Left colon (tissue), 2 donors: Measurements from ENCODE around the gene FAT2. TPM values are rescaled to one million over a fixed set of nuclear protein-coding genes. Genes with fewer than 3 reads are reported as not detected.

Experiments used
- ATAC-seq: fragments of 200-7000 bp; cut with Tn5 transposase; one replicate; pipeline ENCODE4 v1.9.1; 2020; ENCODE audit warnings: mild to moderate bottlenecking, moderate library complexity
- DNase-seq, 2 donors: peaks; one replicate each; pipeline ENCODE4 v3.0.0-alpha.2; 2020
- intact Hi-C, 2 donors: fragments of 100-400 bp; cut with DNase I in 1 of 2; cut with micrococcal nuclease in 1 of 2; formaldehyde crosslinking; loops; one replicate each; pipeline versions ENCODE4 v1.11.2 to v1.14.0; 2022; cut with DNase I, micrococcal nuclease
- total RNA-seq, 2 donors: library from RNA; stranded (reverse); fragmentation: NEBNext Ultra II Directional; extraction: Animal tissue kit (Norgen Biotek cat#: 25700); gene quantifications; one replicate each; pipeline ENCODE4 v1.2.1, GENCODE V29; 2021
- donor health status: DM: no; HTN: no; CAD: no.
- donor health status: DM: yes; HTN: yes; CAD: no.

FAT2 gene
- total RNA-seq, 2 donors from 2014 or later: not detected

GRCh38 chr5:151568036-151568435, 23.1 kb downstream of the FAT2 start:
- intact Hi-C loops: no loop called here
- no peak for ATAC-seq

DNA sequence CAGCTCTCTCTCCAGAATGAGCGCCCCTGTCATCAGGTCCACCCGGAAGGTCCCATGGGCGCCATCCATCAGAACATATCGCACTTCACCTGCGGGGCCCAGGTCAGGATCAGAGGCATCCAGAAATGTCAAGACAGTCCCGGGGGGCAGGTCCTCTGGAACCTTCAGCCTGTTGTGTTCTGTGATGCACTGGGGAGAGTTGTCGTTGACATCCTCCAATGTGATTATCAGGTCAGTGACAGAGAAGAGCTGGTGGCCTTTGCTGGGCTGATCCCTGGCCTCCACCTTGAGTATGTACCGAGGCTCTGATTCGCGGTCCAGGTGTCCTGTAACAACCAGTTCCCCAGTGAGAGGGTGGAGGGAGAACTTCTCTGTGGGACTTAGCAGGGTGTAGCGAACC, 25.2 kb downstream of the FAT2 start:
- intact Hi-C loops: no loop called here
- DNase-seq: no peak
- ATAC-seq: no peak

More at GRCh38 chr5:151568036-151568435, 23.1 kb downstream of the FAT2 start:
- no peak for DNase-seq

- ATAC-seq: no peak
- intact Hi-C loops: no loop called here
- no peak for DNase-seq
Measured at GRCh38 chr5:151562019-151562707, 29.0 kb downstream of the FAT2 start.

DNA sequence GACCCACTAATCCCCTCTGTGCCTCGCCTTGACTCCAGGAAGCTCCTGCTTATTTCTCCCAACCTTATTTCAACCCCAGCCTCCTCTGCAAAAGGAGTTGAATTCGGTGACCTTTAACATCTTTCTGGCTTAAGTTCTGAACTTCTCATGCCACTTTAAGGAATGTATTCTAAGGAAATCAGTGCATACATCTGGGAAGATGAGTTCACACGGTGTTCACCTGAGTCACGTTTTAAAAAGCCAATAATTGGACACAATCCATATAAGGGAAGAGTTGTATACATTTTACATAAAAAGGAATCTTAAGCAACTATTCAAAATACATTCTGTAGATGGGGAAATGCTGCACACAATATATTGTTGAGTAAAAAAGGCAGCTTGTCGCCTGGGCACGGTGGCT, 33.2 kb downstream of the FAT2 start:
- no peak for ATAC-seq
- intact Hi-C loops: no loop called here
- DNase-seq: no peak

DNA sequence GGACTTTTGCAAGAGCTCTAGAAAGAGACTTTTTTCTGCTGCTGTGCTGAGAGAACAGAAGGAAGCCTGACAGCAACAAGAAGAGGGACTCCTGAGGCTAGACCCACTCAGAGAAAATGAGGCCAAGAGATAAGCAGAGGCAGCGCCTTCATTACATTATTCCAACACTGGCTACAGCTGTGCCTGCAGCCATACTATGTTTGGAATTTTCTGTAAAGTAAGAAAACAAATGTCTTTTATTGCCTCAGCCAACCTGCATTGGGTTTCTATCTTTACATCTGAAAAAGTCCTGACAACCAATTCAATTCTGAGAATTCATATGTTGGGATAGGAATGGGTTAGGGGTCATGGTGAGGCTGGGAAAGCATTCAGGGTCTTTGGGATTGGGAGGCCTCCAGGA, 33.7 kb downstream of the FAT2 start:
- ATAC-seq: no peak
- intact Hi-C loops: no loop called here
- no peak for DNase-seq

GRCh38 chr5:151556806-151557205, 34.3 kb downstream of the FAT2 start:
- DNase-seq (no peak), ATAC-seq (no peak)
- intact Hi-C loops: no loop called here

GRCh38 chr5:151555760-151556576, 35.2 kb downstream of the FAT2 start:
- no peak for ATAC-seq
- DNase-seq: no peak
- intact Hi-C loops: no loop called here

DNA sequence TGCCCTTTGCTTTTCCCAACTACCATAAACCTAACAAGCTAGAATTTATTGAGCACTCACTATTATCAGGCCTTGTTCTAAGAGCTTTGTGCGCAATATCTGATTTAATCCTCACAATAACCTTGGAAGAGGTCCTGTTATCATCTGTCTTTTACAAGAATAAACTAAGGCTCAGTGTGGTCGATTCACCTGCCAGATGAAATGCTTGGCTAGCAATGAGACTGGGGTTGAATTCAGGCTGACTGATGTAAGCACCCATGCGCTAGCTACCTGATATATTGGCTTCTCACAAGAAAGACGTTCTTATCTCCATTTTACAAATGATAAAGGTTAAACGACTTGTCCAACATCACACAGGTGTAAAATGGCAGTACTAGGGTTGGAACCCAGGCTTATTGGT, 37.4 kb downstream of the FAT2 start:
- intact Hi-C loops: no loop called here
- ATAC-seq (no peak), DNase-seq (no peak)

DNA sequence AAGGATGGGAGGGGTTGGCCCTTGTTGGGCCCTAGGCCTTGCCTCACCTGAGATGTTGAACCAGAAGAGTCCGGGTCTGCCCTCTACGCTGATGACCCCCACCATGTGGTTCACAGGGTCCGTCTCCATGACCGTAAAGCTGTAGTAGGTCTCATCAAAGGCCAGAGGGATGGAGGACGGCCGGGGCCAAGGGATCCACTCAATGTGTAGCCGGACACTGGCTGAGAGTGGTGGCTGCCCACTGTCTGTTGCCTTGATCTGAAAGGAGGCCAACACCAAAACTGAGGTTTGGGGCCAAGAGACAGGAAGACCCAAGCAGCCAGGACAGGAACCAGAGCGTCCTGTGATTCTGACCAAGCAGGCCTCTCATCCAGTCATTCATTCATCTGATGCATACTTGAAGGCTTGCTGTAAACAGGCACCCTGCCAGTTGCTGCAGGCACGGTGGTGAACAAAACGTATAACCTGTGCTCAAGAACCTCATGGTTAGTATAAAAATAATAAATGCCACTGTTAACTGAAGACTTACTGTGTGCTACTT, 37.9 kb downstream of the FAT2 start:
- intact Hi-C loops: no loop called here
- ATAC-seq: no peak
- no peak for DNase-seq

DNA sequence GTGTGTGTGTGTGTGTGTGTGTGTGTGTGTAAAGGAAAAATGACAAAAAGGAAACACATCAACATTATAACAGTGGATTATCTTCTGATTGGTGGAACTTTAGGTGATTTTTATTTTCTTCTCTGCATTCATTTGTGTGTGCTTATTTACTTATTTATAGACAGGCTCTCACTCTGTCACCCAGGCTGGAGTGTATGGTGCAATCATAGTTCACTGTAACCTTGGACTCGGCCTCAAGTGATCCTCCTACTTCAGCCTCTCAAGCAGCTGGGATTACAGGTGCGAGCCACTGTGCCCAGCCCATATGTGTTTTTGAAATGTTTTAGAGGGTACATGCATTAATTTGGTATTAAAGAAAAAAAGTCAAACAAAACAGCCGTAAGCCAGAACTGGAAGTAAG, 39.1 kb downstream of the FAT2 start:
- no peak for ATAC-seq
- intact Hi-C loops: no loop called here
- DNase-seq: no peak

DNA sequence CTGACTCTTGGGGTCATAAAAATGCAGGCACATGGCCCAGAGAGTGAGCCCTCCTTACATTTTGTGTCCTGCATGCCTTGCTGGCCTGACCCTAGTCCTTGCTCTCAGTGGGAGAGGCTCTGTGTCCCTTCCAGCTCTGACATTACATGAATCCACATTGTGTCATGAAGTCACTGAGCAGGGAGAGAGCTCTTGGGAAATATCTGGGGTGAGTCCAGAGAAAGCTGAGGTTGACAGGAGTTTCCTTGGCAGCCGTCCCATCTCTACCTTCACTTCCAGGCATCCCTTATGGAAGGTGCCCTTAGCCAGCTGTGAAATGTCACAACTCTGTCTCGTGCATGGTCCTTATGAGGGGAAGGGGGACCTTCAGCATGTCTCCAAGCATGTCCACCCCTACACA, 41.0 kb downstream of the FAT2 start:
- ATAC-seq: no peak
- intact Hi-C loops: no loop called here
- DNase-seq: no peak

- ATAC-seq (no peak), DNase-seq (no peak)
- intact Hi-C loops: no loop called here
Measured at GRCh38 chr5:151549713-151550112, 41.4 kb downstream of the FAT2 start.

DNA sequence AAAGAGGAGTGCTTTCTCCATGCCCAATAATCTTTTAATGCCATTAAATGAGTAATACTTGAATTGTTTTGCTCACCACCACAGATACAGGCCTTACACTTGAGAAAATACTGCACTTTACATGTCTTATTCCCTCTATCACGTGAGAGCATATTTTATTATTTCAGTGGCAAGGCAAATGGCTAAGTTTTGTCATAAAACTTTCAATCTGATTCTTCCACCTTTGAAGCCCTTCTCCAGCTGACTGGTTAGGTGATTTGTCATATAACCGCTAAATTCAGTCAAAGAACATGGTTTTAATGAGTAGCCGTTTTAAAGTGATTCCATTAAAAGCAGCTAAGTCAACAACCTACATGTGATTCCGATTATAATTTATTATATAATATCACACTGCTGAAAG, 43.8 kb downstream of the FAT2 start:
- intact Hi-C loops: no loop called here
- ATAC-seq: no peak
- DNase-seq: no peak

DNA sequence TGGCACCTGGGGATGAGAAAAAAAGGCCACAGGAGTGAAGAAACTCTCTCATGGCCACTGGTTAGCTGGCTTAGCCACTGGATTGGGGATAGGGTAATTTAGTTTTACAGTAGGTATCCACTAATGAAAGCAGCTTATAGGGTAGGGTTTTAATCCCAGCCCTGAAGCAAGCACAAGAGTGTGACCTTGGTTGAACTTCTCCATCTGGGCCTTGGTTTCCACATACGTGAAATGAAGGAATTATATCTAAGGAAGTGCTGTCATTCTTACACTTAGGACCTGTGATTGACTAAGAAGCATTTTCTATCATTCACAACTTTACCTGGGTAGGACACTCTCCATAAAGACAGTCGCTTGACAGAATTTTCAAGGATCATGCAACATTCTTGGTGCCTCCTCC, 49.6 kb downstream of the FAT2 start:
- DNase-seq (no peak), ATAC-seq (no peak)
- intact Hi-C loops: no loop called here

Other genes starting within 250 kb of the FAT2 start
- not detected for gene SLC36A2, start 243.8 kb downstream of the FAT2 start, total RNA-seq
- gene SLC36A1, start 143.7 kb downstream of the FAT2 start, total RNA-seq: 10 to 100 TPM; 46.1 to 52.5 TPM
- 100 to 1,000 TPM in 1 of 2 donors, 10 to 100 TPM in 1; 91.3 to 178 TPM for gene SPARC, start 95.6 kb upstream of the FAT2 start, total RNA-seq
- gene ATOX1, start 167.3 kb upstream of the FAT2 start, total RNA-seq: 10 to 100 TPM; 48.7 to 49.2 TPM
- gene G3BP1, start 180.6 kb upstream of the FAT2 start, total RNA-seq: 100 to 1,000 TPM; 116 to 141 TPM